Lung (tissue), 12 donors: ENCODE measurements around the gene CDCP2. TPM values are rescaled to one million over a fixed set of nuclear protein-coding genes. Genes with fewer than 3 reads are reported as not detected.
"Not testable (repeated sequence)": the region's sequence is repeated elsewhere in the genome, so short reads cannot be mapped to it uniquely, and the experiment has no call there.

Experiments
- ATAC-seq: fragments of 200-7000 bp; cut with Tn5 transposase; one replicate; pipeline ENCODE4 v1.9.1; 2020; ENCODE audit warnings: moderate number of reproducible peaks; ENCODE audit not compliant: insufficient read depth, low FRiP score
- DNase-seq, 3 donors: peaks; one replicate each; pipeline ENCODE4 v3.0.0-alpha.2; 2013 to 2017
- H3K27ac ChIP-seq, 2 donors: one replicate each; pipeline ENCODE4 v1.5.1; 2013; ENCODE audit warnings: mild to moderate bottlenecking in 2 of 2, moderate library complexity in 2 of 2, control low read depth in 1 of 2, inconsistent platforms in 1 of 2, low read depth in 1 of 2, low read length in 1 of 2
- H3K27me3 ChIP-seq, 3 donors: one replicate each; pipeline ENCODE4 v1.5.1; 2013; ENCODE audit warnings: low read length in 2 of 3; ENCODE audit not compliant: control insufficient read depth in 3 of 3, insufficient read depth in 3 of 3
- H3K36me3 ChIP-seq, 4 donors: one replicate each; pipeline ENCODE4 v1.5.1; 2013; ENCODE audit warnings: low read length in 4 of 4, mild to moderate bottlenecking in 1 of 4, moderate library complexity in 1 of 4; ENCODE audit not compliant: control insufficient read depth in 4 of 4, insufficient read depth in 4 of 4
- H3K4me1 ChIP-seq, 5 donors: one replicate each; pipeline ENCODE4 v1.5.1; 2013; ENCODE audit warnings: low read length in 5 of 5, mild to moderate bottlenecking in 2 of 5, moderate library complexity in 1 of 5; ENCODE audit not compliant: control insufficient read depth in 5 of 5, insufficient read depth in 5 of 5
- H3K4me3 ChIP-seq: one replicate; pipeline ENCODE4 v1.5.1; 2013; ENCODE audit warnings: mild to moderate bottlenecking, control low read depth, moderate library complexity
- H3K9ac ChIP-seq, 2 donors: one replicate each; pipeline ENCODE4 v1.5.1; 2013; ENCODE audit warnings: low read length in 2 of 2, control low read depth in 1 of 2; ENCODE audit not compliant: insufficient read depth in 1 of 2
- H3K9me3 ChIP-seq, 4 donors: one replicate each; pipeline ENCODE4 v1.5.1; 2013; ENCODE audit warnings: low read length in 3 of 4, mild to moderate bottlenecking in 1 of 4, moderate library complexity in 1 of 4; ENCODE audit not compliant: control insufficient read depth in 4 of 4, insufficient read depth in 3 of 4
- CTCF ChIP-seq: IDR thresholded peaks from 2 replicates; pipeline ENCODE4 v1.5.1; 2012; ENCODE audit warnings: mild to moderate bottlenecking; ENCODE audit errors: control extremely low read depth, extremely low read depth
- WGBS, 2 donors: extraction: QIAGEN DNeasy Blood & Tissue Kit; methylation state at CpG; one replicate each; pipeline ENCODE4 v1.1.7; 2013; 5-methylcytosine and 5-hydroxymethylcytosine counted together
- polyA plus RNA-seq, 2 donors: library from polyadenylated mRNA; stranded (reverse); fragments of 200-250 nt; gene quantifications; one replicate each; pipeline ENCODE4 v1.2.1, GENCODE V29; 2013
- total RNA-seq, 2 donors: library from RNA; depleted of rRNA in 1 of 2; stranded (reverse); fragments of >200 nt in 1 of 2; gene quantifications; one replicate each; pipeline ENCODE4 v1.2.1, GENCODE V29; 2014 to 2021
- donor health status: control.
- donor health status: control.
- donor health status: Bipolar disorder and iron deficiency.
- donor health status: healthy.
- donor health status: DM: yes; HTN: yes; CAD: no.

CDCP2 gene
- total and polyA plus RNA-seq, 4 donors: 0.02 to 0.28 (median 0.14) TPM; not detected in 1

GRCh38 chr1:54168206-54168965, 15.6 kb upstream of the CDCP2 start:
- H3K4me1 ChIP-seq: peaks cover 0 to 6% (median 0%) of the 10 kb centered on the region in 5 donors
- H3K9ac ChIP-seq: no peak overlapping the region
- no peaks in the 10 kb centered on the region for H3K9me3 ChIP-seq
- no peak overlapping the region for H3K4me3 ChIP-seq
- no peaks in the 10 kb centered on the region for H3K27me3 ChIP-seq
- no peak for TF ChIP-seq CTCF
- 81 to 90% methylated on average over 8 of the region's 8 CpGs for WGBS, 2 donors
- H3K36me3 ChIP-seq: peaks cover 0 to 2% (median 0%) of the 10 kb centered on the region in 4 donors
- H3K27ac ChIP-seq: no peak overlapping the region
- ATAC-seq (no peak), DNase-seq (no peak)

- DNase-seq: no peak
- no peak overlapping the region for H3K4me3 ChIP-seq
These were observed 14.8 kb upstream of the CDCP2 start for GRCh38 chr1:54167422-54168139.

GRCh38 chr1:54166357-54166756, 13.6 kb upstream of the CDCP2 start:
- 92 to 98% methylated on average over 8 of the region's 8 CpGs for WGBS, 2 donors
- not testable (repeated sequence) for H3K9ac ChIP-seq, H3K9me3 ChIP-seq, H3K36me3 ChIP-seq, H3K27ac ChIP-seq, H3K4me3 ChIP-seq, DNase-seq, ATAC-seq, H3K27me3 ChIP-seq, H3K4me1 ChIP-seq

More at GRCh38 chr1:54167422-54168139, 14.8 kb upstream of the CDCP2 start:
- Histone ChIP-seq H3K27ac (no peak overlapping the region), H3K9me3 (no peaks in the 10 kb centered on the region), H3K9ac (no peak overlapping the region), H3K36me3 (no peaks in the 10 kb centered on the region), H3K4me1 (peaks cover 0 to 2% (median 0%) of the 10 kb centered on the region in 5 donors), H3K27me3 (no peaks in the 10 kb centered on the region)
- no peak for TF ChIP-seq CTCF
- no peak for ATAC-seq
- 89 to 94% methylated on average over 9 of the region's 9 CpGs for WGBS, 2 donors

- H3K27ac ChIP-seq: no peak overlapping the region
- no peak overlapping the region for H3K9ac ChIP-seq
- WGBS, 2 donors: 93 to 96% methylated on average over 15 of the region's 15 CpGs
- ATAC-seq: no peak
- TF ChIP-seq CTCF: no peak
- H3K4me3 ChIP-seq: no peak overlapping the region
- no peaks in the 10 kb centered on the region for H3K9me3 ChIP-seq
- H3K36me3 ChIP-seq: no peaks in the 10 kb centered on the region
- peaks cover 0 to 1% (median 0%) of the 10 kb centered on the region in 5 donors for H3K4me1 ChIP-seq
- H3K27me3 ChIP-seq: no peaks in the 10 kb centered on the region
- DNase-seq: no peak
These were observed 12.3 kb upstream of the CDCP2 start for GRCh38 chr1:54165146-54165545.
